ENCODE data around the gene PSMG4.
"Not testable (repeated sequence)": the region's sequence is repeated elsewhere in the genome, so short reads cannot be mapped to it uniquely, and the experiment has no call there.

PSMG4 gene

GRCh38 chr6:3239110-3239830 is 19.5 kb upstream of the PSMG4 start:
- no peaks in the 10 kb centered on the region for H3K36me3 ChIP-seq (ENCODE audit: low read depth)
- no peak for TF ChIP-seq CTCF (IDR thresholded peaks at IDR 0.05; ENCODE audit: poor library complexity, severe bottlenecking)
- ATAC-seq (ENCODE audit: low read depth) (0 out of 3 replicates have a peak, but pooled peaks have one; percentile 41), DNase-seq (ENCODE audit: low spot score) (no peak)
- H3K4me1 ChIP-seq (ENCODE audit: insufficient read depth, poor library complexity, severe bottlenecking) = no peaks in the 10 kb centered on the region
- no peaks in the 10 kb centered on the region for H3K27me3 ChIP-seq (ENCODE audit: insufficient read depth, poor library complexity, severe bottlenecking)
- no peak overlapping the region for H3K27ac ChIP-seq (ENCODE audit: poor library complexity, severe bottlenecking)
- H3K4me3 ChIP-seq (ENCODE audit: severe bottlenecking) = no peak overlapping the region
- H3K9me3 ChIP-seq (ENCODE audit: severe bottlenecking) = no peaks in the 10 kb centered on the region

- no peaks in the 10 kb centered on the region for H3K36me3 ChIP-seq (ENCODE audit: low read depth)
- H3K4me3 ChIP-seq (ENCODE audit: severe bottlenecking) = no peak overlapping the region
- H3K27ac ChIP-seq (ENCODE audit: poor library complexity, severe bottlenecking) = no peak overlapping the region
- H3K27me3 ChIP-seq (ENCODE audit: insufficient read depth, poor library complexity, severe bottlenecking) = no peaks in the 10 kb centered on the region
- no peaks in the 10 kb centered on the region for H3K4me1 ChIP-seq (ENCODE audit: insufficient read depth, poor library complexity, severe bottlenecking)
- DNase-seq (ENCODE audit: low spot score) (no peak), ATAC-seq (ENCODE audit: low read depth) (no peak)
- TF ChIP-seq CTCF (IDR thresholded peaks at IDR 0.05; ENCODE audit: poor library complexity, severe bottlenecking) = no peak
- H3K9me3 ChIP-seq (ENCODE audit: severe bottlenecking) = no peaks in the 10 kb centered on the region
Measured at GRCh38 chr6:3240595-3240994, 18.2 kb upstream of the PSMG4 start.

- not testable (repeated sequence) for DNase-seq (ENCODE audit: low spot score); H3K4me1 ChIP-seq (ENCODE audit: insufficient read depth, poor library complexity, severe bottlenecking); H3K27me3 ChIP-seq (ENCODE audit: insufficient read depth, poor library complexity, severe bottlenecking); H3K9me3 ChIP-seq (ENCODE audit: severe bottlenecking); H3K4me3 ChIP-seq (ENCODE audit: severe bottlenecking); ATAC-seq (ENCODE audit: low read depth); H3K27ac ChIP-seq (ENCODE audit: poor library complexity, severe bottlenecking); H3K36me3 ChIP-seq (ENCODE audit: low read depth)
Measured at GRCh38 chr6:3241745-3242144, 17.0 kb upstream of the PSMG4 start.

- no peaks in the 10 kb centered on the region for H3K9me3 ChIP-seq (ENCODE audit: severe bottlenecking)
- no peaks in the 10 kb centered on the region for H3K36me3 ChIP-seq (ENCODE audit: low read depth)
- no peak overlapping the region for H3K4me3 ChIP-seq (ENCODE audit: severe bottlenecking)
- no peak for TF ChIP-seq CTCF (IDR thresholded peaks at IDR 0.05; ENCODE audit: poor library complexity, severe bottlenecking)
- ATAC-seq (ENCODE audit: low read depth) (no peak), DNase-seq (ENCODE audit: low spot score) (no peak)
- peaks cover under 1% of the 10 kb centered on the region for H3K4me1 ChIP-seq (ENCODE audit: insufficient read depth, poor library complexity, severe bottlenecking)
- H3K27ac ChIP-seq (ENCODE audit: poor library complexity, severe bottlenecking) = no peak overlapping the region
- H3K27me3 ChIP-seq (ENCODE audit: insufficient read depth, poor library complexity, severe bottlenecking) = no peaks in the 10 kb centered on the region
Measured at GRCh38 chr6:3242768-3243167, 16.0 kb upstream of the PSMG4 start.

DNA sequence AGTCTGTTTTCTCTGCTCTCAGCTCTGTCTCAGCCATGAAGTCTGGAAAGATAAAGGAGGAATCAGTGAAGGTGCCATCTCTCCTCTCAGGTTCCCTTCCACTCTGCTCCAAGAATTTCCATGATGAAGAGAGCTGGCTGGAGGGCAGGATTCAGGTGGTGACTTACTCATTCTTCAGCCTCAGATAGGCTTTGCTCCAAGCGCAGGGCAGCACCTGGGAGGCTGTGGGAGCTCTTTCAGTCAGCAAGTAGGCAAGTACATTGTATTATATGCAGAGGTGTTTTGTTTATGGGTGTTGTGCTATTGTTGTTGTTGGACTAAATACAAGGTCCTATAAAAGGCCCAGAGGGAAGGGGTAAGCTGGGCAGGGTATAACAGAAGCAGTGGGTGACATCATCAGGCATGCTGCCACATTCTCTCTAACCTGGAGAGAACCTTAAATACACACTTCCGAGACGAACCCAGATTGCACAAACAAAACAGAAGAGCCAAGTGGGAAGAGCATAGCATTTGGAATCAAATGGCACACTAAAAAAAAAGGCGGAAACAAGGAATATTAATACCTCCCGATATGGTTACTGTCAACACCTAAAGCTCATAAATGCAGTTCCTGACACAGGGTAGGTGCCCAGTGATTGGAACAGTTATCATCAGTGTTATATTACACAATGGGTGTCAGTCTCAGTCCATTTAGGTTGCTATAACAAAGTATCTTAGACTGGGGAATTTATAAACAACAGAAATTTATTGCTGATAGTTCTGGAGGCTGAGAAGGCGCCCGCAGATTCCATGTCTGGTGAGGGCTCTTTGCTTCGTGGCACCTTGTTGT is 14.5 kb upstream of the PSMG4 start:
- Histone ChIP-seq H3K4me3 (ENCODE audit: severe bottlenecking) (no peak overlapping the region), H3K36me3 (ENCODE audit: low read depth) (no peaks in the 10 kb centered on the region), H3K27ac (ENCODE audit: poor library complexity, severe bottlenecking) (no peak overlapping the region), H3K9me3 (ENCODE audit: severe bottlenecking) (no peaks in the 10 kb centered on the region), H3K27me3 (ENCODE audit: insufficient read depth, poor library complexity, severe bottlenecking) (no peaks in the 10 kb centered on the region), H3K4me1 (ENCODE audit: insufficient read depth, poor library complexity, severe bottlenecking) (peaks cover 5% of the 10 kb centered on the region)
- no peak for ATAC-seq (ENCODE audit: low read depth)
- no peak for TF ChIP-seq CTCF (IDR thresholded peaks at IDR 0.05; ENCODE audit: poor library complexity, severe bottlenecking)
- DNase-seq (ENCODE audit: low spot score) = no peak

- H3K27ac ChIP-seq (ENCODE audit: poor library complexity, severe bottlenecking); ATAC-seq (ENCODE audit: low read depth); H3K4me1 ChIP-seq (ENCODE audit: insufficient read depth, poor library complexity, severe bottlenecking); H3K9me3 ChIP-seq (ENCODE audit: severe bottlenecking); H3K27me3 ChIP-seq (ENCODE audit: insufficient read depth, poor library complexity, severe bottlenecking); DNase-seq (ENCODE audit: low spot score); H3K36me3 ChIP-seq (ENCODE audit: low read depth); H3K4me3 ChIP-seq (ENCODE audit: severe bottlenecking): not testable (repeated sequence)
Measured at GRCh38 chr6:3244832-3245161, 13.9 kb upstream of the PSMG4 start.

All from RWPE2 (cell line).